CD4-positive, alpha-beta T cell treated with Interferon alpha-2 for 1 hour (primary cell): ENCODE measurements around the gene KCNMA1.
"Not testable (repeated sequence)": the region's sequence is repeated elsewhere in the genome, so short reads cannot be mapped to it uniquely, and the experiment has no call there.

Source experiments
- DNase-seq, 2 donors: peaks; one replicate each; pipeline ENCODE4 v3.0.0-alpha.2; 2020 to 2022

The KCNMA1 gene

DNA sequence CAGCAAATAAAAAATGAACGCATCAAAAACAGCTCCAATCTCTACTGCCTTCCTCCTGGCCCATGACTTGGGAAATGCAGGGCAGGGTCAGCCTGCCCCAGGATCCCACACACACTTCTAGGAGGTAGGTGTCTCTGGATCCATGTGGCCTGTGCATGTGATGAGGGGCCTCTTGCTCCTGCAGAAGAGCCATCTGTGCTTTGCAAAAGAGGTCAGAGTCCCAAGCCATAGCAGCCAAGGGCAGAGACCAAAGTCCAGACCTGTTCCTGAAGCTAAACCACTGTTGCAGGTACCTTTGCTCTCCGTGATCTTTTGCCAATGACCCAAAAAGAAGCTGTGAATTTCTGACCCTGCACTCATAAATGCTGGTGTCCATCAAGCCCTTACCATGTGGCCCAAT lies 57.1 kb downstream of the KCNMA1 start:
- DNase-seq, result no peak

DNA sequence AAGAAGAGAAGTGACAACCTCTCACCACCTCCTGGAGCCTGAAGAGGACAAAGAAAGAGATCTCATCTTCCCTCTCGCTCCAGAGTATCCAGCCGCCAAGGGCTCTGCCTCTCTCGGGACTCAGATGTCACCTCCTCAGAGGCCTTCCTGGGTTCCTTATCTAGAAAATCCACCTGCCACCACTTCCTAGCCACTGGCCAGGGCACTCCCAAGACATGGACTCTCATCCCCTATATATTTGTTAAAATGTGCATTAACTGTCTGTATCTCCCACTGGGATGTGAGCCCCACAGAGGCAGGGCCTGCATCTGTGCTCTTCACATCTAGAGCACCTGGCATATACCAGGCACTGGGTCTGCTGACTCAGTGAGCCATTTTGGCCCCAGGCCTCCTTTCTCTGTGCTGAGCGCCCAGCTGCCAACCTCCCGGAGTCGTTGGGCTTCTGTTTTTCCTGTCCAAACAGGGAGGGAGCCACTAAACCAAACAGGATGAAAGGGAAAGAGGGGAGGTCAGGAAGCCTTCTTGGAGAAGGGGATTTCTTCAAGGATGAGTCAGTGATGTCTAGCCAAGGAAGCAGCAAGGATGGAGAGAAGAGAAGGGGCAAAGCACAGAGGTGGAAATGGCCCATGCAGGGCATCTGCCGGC lies 58.9 kb downstream of the KCNMA1 start:
- DNase-seq, result no peak

- no peak for DNase-seq
Measured at GRCh38 chr10:77577666-77578229, 59.9 kb downstream of the KCNMA1 start.

- DNase-seq, result no peak
Measured at GRCh38 chr10:77576444-77577032, 61.1 kb downstream of the KCNMA1 start.

- DNase-seq, result no peak
Measured at GRCh38 chr10:77576007-77576367, 61.6 kb downstream of the KCNMA1 start.

DNA sequence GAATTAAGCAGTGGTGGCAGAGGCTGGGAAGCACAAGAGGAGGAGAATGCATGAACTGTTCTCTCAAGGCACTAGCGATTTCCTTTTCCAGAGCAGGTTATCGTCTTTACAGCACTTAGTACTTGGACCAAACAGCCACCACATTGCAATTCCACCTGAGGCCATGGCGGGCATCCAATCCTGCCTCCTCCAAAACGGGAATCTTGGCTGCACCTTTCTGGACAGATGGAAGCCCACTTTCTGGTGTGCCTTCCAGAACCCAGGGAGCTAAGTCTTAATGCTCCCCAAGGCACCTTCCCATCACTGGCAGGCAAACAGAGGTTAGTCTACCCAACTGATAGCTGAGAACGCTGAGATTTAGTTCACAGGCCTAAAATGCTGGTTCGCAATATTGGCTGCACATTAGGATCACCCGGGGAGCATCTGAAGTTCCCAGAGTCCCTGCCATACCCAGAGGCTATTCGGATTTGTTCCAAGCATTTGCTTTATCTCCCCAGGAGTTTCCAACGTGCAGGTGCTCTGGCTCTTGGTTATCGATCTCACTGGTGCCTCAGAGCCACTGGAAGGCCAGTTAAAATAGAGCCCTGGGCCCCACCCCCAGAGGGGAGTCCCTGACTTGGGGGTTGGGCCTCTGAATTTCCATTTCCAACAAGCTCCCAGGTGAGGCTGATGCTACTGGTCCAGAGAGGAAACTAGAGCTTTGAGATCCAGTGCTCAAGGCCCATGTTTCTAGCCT lies 62.2 kb downstream of the KCNMA1 start:
- no peak for DNase-seq

DNA sequence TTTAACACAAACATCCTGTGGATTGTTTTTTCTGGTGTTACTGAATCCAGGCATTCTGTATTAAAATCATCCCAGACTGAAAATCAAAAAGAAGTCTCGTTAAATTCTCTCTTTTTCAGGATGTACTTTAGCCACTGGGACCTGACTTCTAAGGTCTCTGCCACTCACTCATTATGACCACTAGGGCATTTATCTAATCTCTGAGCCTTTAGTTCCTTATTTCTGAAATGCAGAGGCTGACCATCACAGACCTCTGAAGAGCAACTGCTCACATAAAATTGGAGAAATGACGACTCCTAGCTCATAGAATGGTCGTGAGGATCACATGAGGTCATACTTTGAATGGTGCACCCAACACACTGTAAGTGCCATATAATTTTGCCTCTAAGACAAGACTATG lies 63.2 kb downstream of the KCNMA1 start:
- no peak for DNase-seq

GRCh38 chr10:77572520-77572919 lies 65.1 kb downstream of the KCNMA1 start:
- DNase-seq, result not testable (repeated sequence)

DNA sequence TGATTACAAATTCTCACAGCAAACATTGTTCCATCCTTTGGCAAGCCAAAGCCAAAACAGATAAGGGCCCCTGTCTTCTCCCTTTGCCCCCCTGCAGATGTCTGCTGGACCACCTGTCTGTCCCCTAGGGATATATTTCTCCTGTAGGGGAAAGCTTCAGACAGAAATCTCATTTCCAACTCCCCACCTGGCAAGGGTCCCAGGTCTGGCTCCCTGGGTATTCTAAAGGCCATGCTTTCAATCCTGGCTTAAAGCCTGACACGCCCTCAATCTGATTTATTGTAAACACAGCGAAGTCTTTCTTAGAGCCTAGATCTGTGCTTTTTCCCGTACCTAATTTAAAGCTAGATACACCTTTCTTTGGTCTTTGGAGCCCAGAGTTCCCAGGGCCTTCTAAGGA lies 66.1 kb downstream of the KCNMA1 start:
- no peak for DNase-seq

DNA sequence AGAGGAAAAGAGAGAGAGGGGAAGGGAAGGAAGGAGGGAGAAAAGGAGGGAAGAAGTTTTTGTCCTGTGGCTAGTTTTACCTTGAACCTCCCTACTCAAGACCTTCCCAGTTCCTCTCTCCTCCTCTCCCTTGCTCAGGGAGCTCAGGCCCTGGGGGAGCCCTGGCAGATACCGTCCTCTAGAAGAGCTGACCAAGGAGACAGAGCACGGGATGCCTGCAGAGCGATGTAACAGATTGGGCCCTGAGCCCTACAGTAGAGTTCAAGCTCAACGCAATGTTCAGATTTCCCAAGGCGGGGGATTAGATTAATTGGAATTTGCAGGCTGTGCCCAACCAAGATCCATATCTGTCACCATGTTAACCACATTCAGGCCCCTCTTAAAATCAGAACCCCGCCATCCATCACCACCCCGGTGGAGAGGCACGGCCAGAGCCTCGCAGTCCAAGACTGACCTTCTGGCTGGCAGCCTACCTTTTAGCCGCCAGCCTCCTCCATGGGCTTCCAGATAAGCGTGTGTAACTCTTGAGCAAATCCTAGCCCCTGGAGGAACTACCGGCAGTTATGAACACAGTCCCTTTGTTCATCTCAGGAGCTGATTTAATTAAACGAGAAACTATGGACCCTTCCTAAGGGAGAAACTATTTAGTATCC lies 70.6 kb downstream of the KCNMA1 start:
- DNase-seq, result no peak

DNA sequence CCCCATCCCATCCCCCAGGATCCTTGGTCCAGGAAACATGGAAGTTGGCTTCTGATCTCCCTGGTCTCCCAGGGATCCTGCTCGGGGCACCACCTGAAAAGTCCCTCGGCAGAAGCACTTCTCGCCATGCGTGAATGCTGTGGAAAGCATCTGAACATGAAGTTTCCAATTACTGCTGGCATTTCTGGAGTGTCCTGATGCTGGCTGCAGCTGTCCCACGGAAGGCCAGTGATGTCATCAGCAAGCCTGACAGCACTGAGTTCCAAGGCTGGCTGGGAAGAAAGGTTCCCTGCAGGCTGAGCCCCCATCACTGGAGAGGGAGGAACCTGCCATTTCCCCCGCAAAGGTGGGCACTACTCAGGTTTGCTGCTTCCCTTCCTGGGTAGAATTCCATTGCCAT lies 71.4 kb downstream of the KCNMA1 start:
- DNase-seq, result no peak

DNA sequence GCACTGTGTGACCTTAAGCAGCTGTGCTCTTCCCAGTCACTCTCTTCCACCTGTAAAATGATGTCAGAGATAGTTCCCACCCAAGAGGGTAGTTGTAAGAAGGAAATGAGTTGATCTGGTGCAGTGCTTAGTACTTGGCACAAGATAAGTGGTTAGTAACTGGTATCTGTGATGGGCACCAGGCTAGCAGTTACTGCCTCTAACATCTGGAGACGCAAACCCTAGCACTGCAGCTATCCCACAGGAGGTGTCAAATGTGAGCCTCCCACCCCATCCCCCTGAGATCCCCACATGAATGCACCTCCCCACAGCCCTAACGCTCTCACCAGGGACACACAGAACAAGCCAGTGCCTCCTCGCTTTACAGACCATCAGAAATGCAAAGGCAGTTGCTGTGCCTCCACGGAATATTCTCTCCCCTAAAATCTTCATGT lies 72.0 kb downstream of the KCNMA1 start:
- DNase-seq, result no peak

- no peak for DNase-seq
Measured at GRCh38 chr10:77564731-77565589, 72.6 kb downstream of the KCNMA1 start.

DNA sequence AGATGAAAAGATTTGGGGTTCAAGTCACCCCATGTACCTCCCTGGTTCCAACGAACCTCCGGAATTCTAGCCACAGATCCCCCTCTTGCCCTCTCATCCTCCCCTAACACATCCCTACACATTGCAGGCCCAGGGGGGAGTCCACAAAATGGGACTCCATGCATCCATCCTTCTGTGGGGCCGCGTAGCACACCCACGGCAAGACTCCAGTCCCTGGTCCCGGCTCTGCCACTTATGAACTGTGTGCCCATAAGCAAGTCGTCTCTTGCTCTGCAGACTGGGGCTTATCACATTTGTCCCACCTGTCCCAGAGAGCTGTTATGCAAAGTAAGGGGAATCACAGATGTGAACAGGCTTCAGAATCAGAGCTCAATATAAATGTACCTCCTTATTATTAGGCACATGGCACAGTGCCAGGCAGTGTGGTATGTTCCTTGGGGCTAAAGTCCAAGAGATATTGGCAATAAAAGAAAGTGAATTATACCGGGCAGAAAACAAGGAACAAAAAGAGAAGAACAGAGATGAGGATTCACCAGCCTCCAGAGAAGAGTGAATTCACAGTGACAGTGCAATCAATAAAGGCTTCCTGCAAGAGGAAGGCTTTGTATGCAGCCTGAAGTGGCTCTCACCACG lies 73.9 kb downstream of the KCNMA1 start:
- DNase-seq, result no peak

GRCh38 chr10:77562742-77563141 lies 74.9 kb downstream of the KCNMA1 start:
- DNase-seq, result no peak

DNA sequence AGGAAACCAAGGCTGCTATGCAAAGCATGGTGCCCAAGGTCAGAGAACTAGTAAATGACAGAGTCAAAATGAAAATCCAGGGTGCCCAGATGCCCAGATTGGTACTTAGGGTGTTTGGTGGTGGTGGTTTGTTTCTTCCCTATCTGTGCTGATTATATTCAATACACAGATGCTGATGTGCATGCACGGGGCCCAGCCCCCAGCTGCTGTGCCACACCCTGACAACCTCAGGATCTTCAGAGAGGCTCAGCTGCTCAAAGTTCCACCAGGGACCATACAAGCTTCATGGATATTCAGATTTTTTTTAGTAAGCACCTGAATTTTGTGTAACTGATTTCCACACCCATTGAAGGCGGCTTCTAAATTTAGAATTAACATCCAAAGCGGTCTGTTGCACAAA lies 75.6 kb downstream of the KCNMA1 start:
- no peak for DNase-seq

DNA sequence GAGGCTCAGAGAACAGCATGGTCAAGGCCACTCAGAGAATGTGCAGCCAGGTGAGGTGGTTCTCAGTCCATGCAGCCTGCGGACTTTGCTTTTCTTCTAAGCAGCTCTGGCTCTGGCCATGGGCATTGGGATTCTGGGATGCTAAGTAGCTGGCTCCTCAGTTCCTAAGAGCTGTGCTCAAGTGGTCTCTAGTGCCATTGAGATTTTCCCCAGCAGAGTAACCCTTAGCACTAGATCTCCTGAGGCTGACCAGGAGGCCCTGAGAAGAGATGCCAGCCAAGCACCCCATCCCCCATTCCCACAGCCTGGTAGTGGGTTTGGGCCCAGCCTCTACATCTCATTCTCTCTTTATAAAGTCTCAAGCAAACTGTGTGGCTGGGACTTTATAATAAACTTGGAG lies 77.1 kb downstream of the KCNMA1 start:
- DNase-seq, result no peak

DNA sequence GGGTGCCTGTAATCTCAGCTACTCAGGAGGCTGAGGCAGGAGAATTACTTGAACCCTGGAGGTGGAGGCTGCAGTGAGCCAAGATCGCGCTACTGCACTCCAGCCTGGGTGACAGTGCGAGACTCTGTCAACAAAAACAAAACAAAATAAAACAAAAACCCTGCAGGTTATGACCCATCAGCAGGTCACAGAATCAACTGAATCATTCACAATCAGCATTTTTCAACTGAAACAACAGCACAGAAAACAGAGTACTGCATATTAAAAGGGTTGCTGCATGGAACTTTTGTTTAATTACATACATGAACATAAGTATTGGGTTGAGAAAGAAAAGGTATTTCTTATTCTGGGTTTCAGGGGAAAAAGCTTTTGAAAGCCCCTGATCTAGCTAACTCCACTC lies 77.6 kb downstream of the KCNMA1 start:
- DNase-seq, result no peak

DNA sequence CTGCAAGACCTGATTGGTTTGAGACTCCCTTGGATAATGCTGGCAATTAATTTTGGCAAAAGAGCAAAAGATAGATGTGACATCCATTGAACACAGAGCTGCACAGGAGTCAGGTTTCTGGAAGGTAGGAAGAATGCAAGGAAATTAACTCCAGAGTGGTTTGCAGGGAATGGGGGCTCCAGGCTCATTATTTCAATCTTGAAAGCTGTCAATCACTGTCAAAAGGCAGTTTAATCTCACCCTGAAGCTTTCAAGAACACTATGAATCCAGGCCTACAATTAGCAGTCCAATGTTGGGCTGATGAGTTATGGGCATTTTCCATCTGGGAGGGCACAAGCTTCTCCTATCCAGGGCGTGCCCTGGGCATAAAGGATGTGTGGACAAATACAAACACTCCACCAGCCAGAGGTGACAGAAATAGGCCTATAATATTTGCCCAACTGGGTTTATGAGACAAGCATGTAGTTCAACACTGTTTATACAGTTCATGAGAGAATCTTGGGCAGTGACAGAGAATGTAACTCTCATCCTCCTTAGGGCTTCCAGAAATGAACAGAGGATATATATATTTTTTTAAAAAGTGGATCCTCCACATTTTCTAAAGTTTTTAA lies 80.5 kb downstream of the KCNMA1 start:
- no peak for DNase-seq

GRCh38 chr10:77555591-77556212 lies 81.9 kb downstream of the KCNMA1 start:
- DNase-seq, result no peak

- DNase-seq, result no peak
Measured at GRCh38 chr10:77554996-77555397, 82.6 kb downstream of the KCNMA1 start.
